Measurements from ENCODE around the gene FLACC1. TPM values are rescaled to one million over a fixed set of nuclear protein-coding genes. Genes with fewer than 3 reads are reported as not detected.

FLACC1 gene
- total and polyA plus RNA-seq, 2 donors (not counting 1 experiment from before 2014, with no cell fraction given), result 1.5 to 5.0 TPM

GRCh38 chr2:201404699-201405280, 47.6 kb upstream of the FLACC1 start:
- no peak overlapping the region for H3K4me3 Mint-ChIP-seq
- H4K20me1 ChIP-seq (ENCODE audit: control insufficient read depth, insufficient read depth, low read length, poor library complexity, severe bottlenecking), result peaks cover 5% of the 10 kb centered on the region

More at GRCh38 chr2:201404699-201405280, 47.6 kb upstream of the FLACC1 start:
- peaks cover 0 to under 1% (median 0%) of the 10 kb centered on the region in 3 donors for H3K9me3 ChIP-seq (ENCODE audit: control extremely low read depth in 1 of 3, control insufficient read depth in 2 of 3, insufficient read depth in 1 of 3, low read length in 2 of 3)
- ATAC-seq (ENCODE audit: low read depth) (no peak), DNase-seq (no peak)
- ChIA-PET CTCF (interaction anchor here (0.6 kb wide), 1 partner anchor 234 kb away, joined by 3 read pairs; no protein-coding TSS in a partner anchor), POLR2A (interaction anchor here (0.5 kb wide), 1 partner anchor 10 kb away, joined by 3 read pairs; no protein-coding TSS in a partner anchor)
- peaks cover 83% of the 10 kb centered on the region for H3K79me2 ChIP-seq (ENCODE audit: control insufficient read depth, insufficient read depth, low read length)
- H3K36me3 ChIP-seq (replicated peaks in 1 of 2; ENCODE audit: control extremely low read depth in 1 of 2, control insufficient read depth in 1 of 2, extremely low read depth in 1 of 2, insufficient read depth in 2 of 2, low read length in 1 of 2), result peaks cover 13 to 16% of the 10 kb centered on the region in 2 experiments
- no peak overlapping the region for H3K4me3 ChIP-seq (ENCODE audit: control extremely low read depth in 1 of 5, extremely low read depth in 1 of 5, insufficient read depth in 1 of 5, low read depth in 2 of 5, low read length in 4 of 5)
- H3K4me2 ChIP-seq (replicated peaks; ENCODE audit: low read depth, low read length, poor library complexity, severe bottlenecking), result no peak overlapping the region
- no peaks in the 10 kb centered on the region for H3K27me3 Mint-ChIP-seq
- H3K9ac ChIP-seq (ENCODE audit: low read length), result no peak overlapping the region
- no peaks in the 10 kb centered on the region for H3K9me3 Mint-ChIP-seq (ENCODE audit: insufficient read depth)
- no CpG with 5 or more reads among the region's 3 CpGs for WGBS (ENCODE audit: insufficient coverage)
- H3K4me1 Mint-ChIP-seq, result peaks cover 16% of the 10 kb centered on the region
- H3K27ac ChIP-seq (ENCODE audit: low read length in 2 of 2), result no peak overlapping the region
- intact Hi-C loops (cut with micrococcal nuclease), result no loop called here
- H2AFZ ChIP-seq (ENCODE audit: insufficient read depth, low read depth, low read length, poor library complexity, severe bottlenecking), result no peak overlapping the region
- no peak overlapping the region for H3K27ac Mint-ChIP-seq
- H3K27me3 ChIP-seq (replicated peaks in 1 of 4; ENCODE audit: control extremely low read depth in 1 of 4, control insufficient read depth in 3 of 4, insufficient read depth in 4 of 4, low read length in 3 of 4), result no peaks in the 10 kb centered on the region
- no peaks in the 10 kb centered on the region for H3K4me1 ChIP-seq (ENCODE audit: control insufficient read depth in 2 of 2, insufficient read depth in 2 of 2, low read length in 2 of 2)
- TF ChIP-seq CTCF (IDR thresholded peaks at IDR 0.05) (no peak), EZH2 (IDR thresholded peaks at IDR 0.05; ENCODE audit: borderline replicate concordance, insufficient read depth, low read depth, low read length, poor library complexity, severe bottlenecking) (no peak)

Data from B cell (primary cell).